NCI-H69 (cell line): Measurements from ENCODE around the gene TRAPPC12.
"Not testable (repeated sequence)": the region's sequence is repeated elsewhere in the genome, so short reads cannot be mapped to it uniquely, and the experiment has no call there.

Source experiments
- DNase-seq: peaks from one replicate; lab custom pipeline; 2025; lab: John Stamatoyannopoulos, UW

Gene TRAPPC12

GRCh38 chr2:3486047-3487027, 106.8 kb downstream of the TRAPPC12 start:
- no peak for DNase-seq

GRCh38 chr2:3487028-3487425, 107.5 kb downstream of the TRAPPC12 start:
- DNase-seq = no peak

GRCh38 chr2:3487432-3487831, 107.9 kb downstream of the TRAPPC12 start:
- no peak for DNase-seq

GRCh38 chr2:3488061-3488531, 108.6 kb downstream of the TRAPPC12 start:
- no peak for DNase-seq

- DNase-seq = no peak
Measured at GRCh38 chr2:3488855-3489763, 109.6 kb downstream of the TRAPPC12 start.

- DNase-seq = no peak
Measured at GRCh38 chr2:3489764-3490115, 110.2 kb downstream of the TRAPPC12 start.

GRCh38 chr2:3490191-3491170, 111.0 kb downstream of the TRAPPC12 start:
- DNase-seq = peak; percentile 1

GRCh38 chr2:3491306-3491705, 111.8 kb downstream of the TRAPPC12 start:
- DNase-seq = peak; percentile 1

GRCh38 chr2:3491716-3492474, 112.4 kb downstream of the TRAPPC12 start:
- DNase-seq = no peak

GRCh38 chr2:3492475-3492787, 112.9 kb downstream of the TRAPPC12 start:
- not testable (repeated sequence) for DNase-seq

GRCh38 chr2:3492951-3493614, 113.6 kb downstream of the TRAPPC12 start:
- no peak for DNase-seq

- DNase-seq = peak; percentile 1
Measured at GRCh38 chr2:3493615-3494007, 114.1 kb downstream of the TRAPPC12 start.

- no peak for DNase-seq
Measured at GRCh38 chr2:3494984-3495666, 115.6 kb downstream of the TRAPPC12 start.

GRCh38 chr2:3496708-3497080, 117.2 kb downstream of the TRAPPC12 start:
- not testable (repeated sequence) for DNase-seq

- DNase-seq = no peak
Measured at GRCh38 chr2:3498783-3499394, 119.4 kb downstream of the TRAPPC12 start.

- DNase-seq = no peak
Measured at GRCh38 chr2:3500326-3500899, 120.9 kb downstream of the TRAPPC12 start.

- no peak for DNase-seq
Measured at GRCh38 chr2:3503046-3503445, 123.6 kb downstream of the TRAPPC12 start.

- DNase-seq = no peak
Measured at GRCh38 chr2:3503483-3503882, 124.0 kb downstream of the TRAPPC12 start.

- peak; percentile 17 for DNase-seq
Measured at GRCh38 chr2:3504741-3505140, 125.2 kb downstream of the TRAPPC12 start.
